Jurkat, Clone E6-1 (cell line): Measurements from ENCODE around the gene GABRA5. TPM values are rescaled to one million over a fixed set of nuclear protein-coding genes. Genes with fewer than 3 reads are reported as not detected.
A peak's percentile ranks its signal among the peaks of the same experiment; 100 is the strongest.
"Not testable (repeated sequence)": the region's sequence is repeated elsewhere in the genome, so short reads cannot be mapped to it uniquely, and the experiment has no call there.

Source experiments
- DNase-seq: peaks from one replicate; pipeline ENCODE4 v3.0.0-alpha.2; 2011; ENCODE audit warnings: low read depth, low spot score
- H3K4me3 ChIP-seq: 2 replicates; pipeline ENCODE4 v1.5.1; 2011; ENCODE audit warnings: mild to moderate bottlenecking, low read length, control low read depth, moderate library complexity
- polyA plus RNA-seq: library from polyadenylated mRNA; unstranded; fragments of >200 nt; gene quantifications from one replicate; pipeline ENCODE4 v1.2.1, GENCODE V29; 2012; ENCODE audit warnings: missing spikeins; ENCODE audit not compliant: insufficient read length, insufficient read depth

GABRA5 gene
- not detected for polyA plus RNA-seq

GRCh38 chr15:26866298-26867199 lies at the start of gene GABRA5:
Gene GABRA5, plus strand, starts transcription at chr15:26867062. Its CDS starts 2,187 bp downstream, at chr15:26869249.
- H3K4me3 ChIP-seq: no peak within 1 kb of the TSS
- no peak for DNase-seq

- not testable (repeated sequence) for H3K4me3 ChIP-seq, DNase-seq
Observed at GRCh38 chr15:26831191-26831590, 35.7 kb upstream of the GABRA5 start.

- no peak overlapping the region for H3K4me3 ChIP-seq
Observed at GRCh38 chr15:26831951-26832350, 34.9 kb upstream of the GABRA5 start.

GRCh38 chr15:26838742-26839460 lies 28.0 kb upstream of the GABRA5 start:
- DNase-seq: peak; percentile 8
- no peak overlapping the region for H3K4me3 ChIP-seq

More at GRCh38 chr15:26831951-26832350, 34.9 kb upstream of the GABRA5 start:
- no peak for DNase-seq

GRCh38 chr15:26841514-26841913 lies 25.3 kb upstream of the GABRA5 start:
- no peak overlapping the region for H3K4me3 ChIP-seq
- no peak for DNase-seq

GRCh38 chr15:26841941-26842340 lies 24.9 kb upstream of the GABRA5 start:
- no peak overlapping the region for H3K4me3 ChIP-seq
- no peak for DNase-seq

GRCh38 chr15:26842391-26842790 lies 24.5 kb upstream of the GABRA5 start:
- no peak overlapping the region for H3K4me3 ChIP-seq
- no peak for DNase-seq

GRCh38 chr15:26844901-26845300 lies 22.0 kb upstream of the GABRA5 start:
- no peak overlapping the region for H3K4me3 ChIP-seq
- no peak for DNase-seq

- H3K4me3 ChIP-seq: no peak overlapping the region
- DNase-seq: no peak
Observed at GRCh38 chr15:26848498-26848897, 18.4 kb upstream of the GABRA5 start.

- no peak for DNase-seq
- no peak overlapping the region for H3K4me3 ChIP-seq
Observed at GRCh38 chr15:26850161-26850560, 16.7 kb upstream of the GABRA5 start.

- DNase-seq: no peak
Observed at GRCh38 chr15:26852980-26853379, 13.9 kb upstream of the GABRA5 start.

GRCh38 chr15:26854435-26854834 lies 12.4 kb upstream of the GABRA5 start:
- DNase-seq: no peak
- no peak overlapping the region for H3K4me3 ChIP-seq

More at GRCh38 chr15:26852980-26853379, 13.9 kb upstream of the GABRA5 start:
- H3K4me3 ChIP-seq: no peak overlapping the region

- DNase-seq: peak; percentile 41
- no peak overlapping the region for H3K4me3 ChIP-seq
Observed at GRCh38 chr15:26864664-26865191, 2.1 kb upstream of the GABRA5 start.

GRCh38 chr15:26867200-26868007 lies 542 bp downstream of the GABRA5 start:
- H3K4me3 ChIP-seq: no peak overlapping the region
- no peak for DNase-seq

- DNase-seq: no peak
- no peak overlapping the region for H3K4me3 ChIP-seq
Observed at GRCh38 chr15:26868029-26868685, 1.3 kb downstream of the GABRA5 start.

- no peak overlapping the region for H3K4me3 ChIP-seq
- DNase-seq: no peak
Observed at GRCh38 chr15:26869628-26870027, 2.8 kb downstream of the GABRA5 start.

GRCh38 chr15:26870346-26870745 lies 3.5 kb downstream of the GABRA5 start:
- no peak for DNase-seq
- no peak overlapping the region for H3K4me3 ChIP-seq

GRCh38 chr15:26872206-26872605 lies 5.3 kb downstream of the GABRA5 start:
- DNase-seq: no peak

GRCh38 chr15:26873846-26874245 lies 7.0 kb downstream of the GABRA5 start:
- no peak for DNase-seq
- H3K4me3 ChIP-seq: no peak overlapping the region

More at GRCh38 chr15:26872206-26872605, 5.3 kb downstream of the GABRA5 start:
- H3K4me3 ChIP-seq: no peak overlapping the region
